NT2/D1 (cell line): ENCODE data around the gene FERMT2.

Experiments used
- SUZ12 ChIP-seq: IDR thresholded peaks from 2 replicates; pipeline ENCODE4 v1.6.1; 2011; ENCODE audit not compliant: insufficient read length, insufficient read depth; ENCODE audit errors: extremely low read depth
- YY1 ChIP-seq: IDR thresholded peaks from 2 replicates; pipeline ENCODE4 v1.6.1; 2011; ENCODE audit not compliant: insufficient read length, insufficient read depth

DNA sequence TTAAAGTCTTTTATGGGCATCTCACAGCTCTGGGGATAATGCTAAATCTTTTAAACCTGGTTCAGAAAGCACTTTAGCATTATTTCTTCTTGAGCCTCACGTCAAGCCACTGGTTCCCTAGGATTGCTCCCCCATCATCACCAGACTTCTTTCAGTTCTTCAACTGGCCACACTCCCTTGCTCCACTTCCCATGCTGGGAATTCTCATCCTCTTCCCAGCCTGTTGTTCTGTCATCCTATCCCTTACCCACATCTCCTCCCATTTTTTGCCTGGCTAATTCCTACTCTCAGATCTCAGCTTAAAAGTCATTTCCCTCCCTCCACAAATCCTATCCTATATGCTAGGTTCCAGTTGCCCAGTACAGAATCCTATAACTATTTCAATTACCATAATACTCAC lies 14.4 kb downstream of the FERMT2 start:
- no peak for TF ChIP-seq YY1
- no peak for TF ChIP-seq SUZ12
